Measurements from ENCODE around the gene MRRF. TPM values are rescaled to one million over a fixed set of nuclear protein-coding genes. Genes with fewer than 3 reads are reported as not detected.

Gene MRRF
- total and polyA plus RNA-seq, 2 experiments from 2014 or later = 23.7 to 30.8 TPM

- Histone ChIP-seq H4K20me1 (ENCODE audit: insufficient read depth) (no peaks in the 10 kb centered on the region), H3K4me2 (ENCODE audit: unreplicated experiment) (peak overlapping the region; percentile 85)
- in situ Hi-C loops (cut with MboI) = loop anchor here (10.0 kb wide), 1 partner anchor 252 kb away; the partner anchor contains the start of gene TTLL11
Observed at GRCh38 chr9:122346478-122347347, 82.0 kb downstream of the MRRF start.

GRCh38 chr9:122347348-122348287 is 82.9 kb downstream of the MRRF start:
- no peaks in the 10 kb centered on the region for H3K9me2 ChIP-seq (ENCODE audit: insufficient read depth)
- WGBS, 2 experiments (ENCODE audit: low coverage in 1 of 2, low lambda C conversion rate in 2 of 2, missing lambda C conversion rate in 2 of 2) = 47 to 48% methylated on average over 16 of the region's 16 CpGs
- H3K9me3 ChIP-seq (ENCODE audit: low read depth) = no peaks in the 10 kb centered on the region
- H2AFZ ChIP-seq = peak overlapping the region; percentile 90
- no peaks in the 10 kb centered on the region for H3F3A ChIP-seq (ENCODE audit: insufficient read depth)
- H3K9ac ChIP-seq = peak overlapping the region; percentile 75
- H3K4me1 ChIP-seq (ENCODE audit: insufficient read depth) = no peaks in the 10 kb centered on the region
- no peak overlapping the region for H3K27ac ChIP-seq
- peak; percentile 67 for DNase-seq
- H3K4me2 ChIP-seq (ENCODE audit: unreplicated experiment) = peak overlapping the region; percentile 85
- H3K79me2 ChIP-seq (ENCODE audit: insufficient read depth) = no peaks in the 10 kb centered on the region
- in situ Hi-C loops (cut with MboI) = loop anchor here (10.0 kb wide), 1 partner anchor 253 kb away; the partner anchor contains the start of gene TTLL11
- H3K36me3 ChIP-seq (ENCODE audit: low read depth) = no peaks in the 10 kb centered on the region
- no peaks in the 10 kb centered on the region for H3K27me3 ChIP-seq (replicated peaks; ENCODE audit: insufficient read depth)
- no peak for TF ChIP-seq EZH2phosphoT487 (IDR thresholded peaks at IDR 0.05; ENCODE audit: insufficient read depth, low read depth)
- H4K20me1 ChIP-seq (ENCODE audit: insufficient read depth) = no peaks in the 10 kb centered on the region
- H3K4me3 ChIP-seq = peak overlapping the region; percentile 71

More at GRCh38 chr9:122346478-122347347, 82.0 kb downstream of the MRRF start:
- H3K27ac ChIP-seq = no peak overlapping the region
- no peaks in the 10 kb centered on the region for H3K4me1 ChIP-seq (ENCODE audit: insufficient read depth)
- peak overlapping the region; percentile 90 for H2AFZ ChIP-seq
- DNase-seq = peak; percentile 67
- H3K9ac ChIP-seq = peak overlapping the region; percentile 75
- 10 to 12% methylated on average over 44 to 53 of the region's 90 CpGs for WGBS, 2 experiments (ENCODE audit: low coverage in 1 of 2, low lambda C conversion rate in 2 of 2, missing lambda C conversion rate in 2 of 2)
- TF ChIP-seq EZH2phosphoT487 (IDR thresholded peaks at IDR 0.05; ENCODE audit: insufficient read depth, low read depth) = no peak
- TF ChIP-seq EZH2 (IDR thresholded peaks at IDR 0.05; ENCODE audit: insufficient read depth, poor library complexity, severe bottlenecking) = no peak
- H3K27me3 ChIP-seq (replicated peaks; ENCODE audit: insufficient read depth) = no peaks in the 10 kb centered on the region
- no peaks in the 10 kb centered on the region for H3K9me3 ChIP-seq (ENCODE audit: low read depth)
- H3K79me2 ChIP-seq (ENCODE audit: insufficient read depth) = no peaks in the 10 kb centered on the region
- H3K36me3 ChIP-seq (ENCODE audit: low read depth) = no peaks in the 10 kb centered on the region
- no peaks in the 10 kb centered on the region for H3F3A ChIP-seq (ENCODE audit: insufficient read depth)
- H3K9me2 ChIP-seq (ENCODE audit: insufficient read depth) = no peaks in the 10 kb centered on the region
- peak overlapping the region; percentile 71 for H3K4me3 ChIP-seq

- Histone ChIP-seq H3K4me3 (no peak overlapping the region), H3F3A (ENCODE audit: insufficient read depth) (no peaks in the 10 kb centered on the region), H2AFZ (no peak overlapping the region), H3K9me2 (ENCODE audit: insufficient read depth) (no peaks in the 10 kb centered on the region), H3K79me2 (ENCODE audit: insufficient read depth) (no peaks in the 10 kb centered on the region), H3K27ac (no peak overlapping the region), H3K9me3 (ENCODE audit: low read depth) (no peaks in the 10 kb centered on the region), H3K27me3 (replicated peaks; ENCODE audit: insufficient read depth) (no peaks in the 10 kb centered on the region), H3K9ac (no peak overlapping the region), H3K4me2 (ENCODE audit: unreplicated experiment) (no peak overlapping the region), H3K36me3 (ENCODE audit: low read depth) (no peaks in the 10 kb centered on the region), H4K20me1 (ENCODE audit: insufficient read depth) (no peaks in the 10 kb centered on the region), H3K4me1 (ENCODE audit: insufficient read depth) (no peaks in the 10 kb centered on the region)
- WGBS, 2 experiments (ENCODE audit: low coverage in 1 of 2, low lambda C conversion rate in 2 of 2, missing lambda C conversion rate in 2 of 2) = 87 to 88% methylated on average over 11 to 12 of the region's 12 CpGs
- DNase-seq = no peak
- in situ Hi-C loops (cut with MboI) = loop anchor here (10.0 kb wide), 1 partner anchor 254 kb away; the partner anchor contains the start of gene TTLL11
- TF ChIP-seq EZH2 (IDR thresholded peaks at IDR 0.05; ENCODE audit: insufficient read depth, poor library complexity, severe bottlenecking) (no peak), EZH2phosphoT487 (IDR thresholded peaks at IDR 0.05; ENCODE audit: insufficient read depth, low read depth) (no peak)
Observed at GRCh38 chr9:122348288-122348777, 83.7 kb downstream of the MRRF start.

- H3K4me2 ChIP-seq (ENCODE audit: unreplicated experiment) = no peak overlapping the region
- no peak overlapping the region for H3K9ac ChIP-seq
- H3K4me1 ChIP-seq (ENCODE audit: insufficient read depth) = no peaks in the 10 kb centered on the region
- H3K4me3 ChIP-seq = no peak overlapping the region
- H3K27me3 ChIP-seq (replicated peaks; ENCODE audit: insufficient read depth) = no peaks in the 10 kb centered on the region
- TF ChIP-seq EZH2phosphoT487 (IDR thresholded peaks at IDR 0.05; ENCODE audit: insufficient read depth, low read depth) (no peak), EZH2 (IDR thresholded peaks at IDR 0.05; ENCODE audit: insufficient read depth, poor library complexity, severe bottlenecking) (no peak)
- 88 to 94% methylated on average over 2 of the region's 2 CpGs for WGBS, 2 experiments (ENCODE audit: low coverage in 1 of 2, low lambda C conversion rate in 2 of 2, missing lambda C conversion rate in 2 of 2)
- H3F3A ChIP-seq (ENCODE audit: insufficient read depth) = no peaks in the 10 kb centered on the region
- no peaks in the 10 kb centered on the region for H3K9me2 ChIP-seq (ENCODE audit: insufficient read depth)
- no peaks in the 10 kb centered on the region for H3K9me3 ChIP-seq (ENCODE audit: low read depth)
- H2AFZ ChIP-seq = no peak overlapping the region
- no peak overlapping the region for H3K27ac ChIP-seq
- no peaks in the 10 kb centered on the region for H4K20me1 ChIP-seq (ENCODE audit: insufficient read depth)
- no peaks in the 10 kb centered on the region for H3K79me2 ChIP-seq (ENCODE audit: insufficient read depth)
- in situ Hi-C loops (cut with MboI) = loop anchor here (10.0 kb wide), 1 partner anchor 254 kb away; the partner anchor contains the start of gene TTLL11
- H3K36me3 ChIP-seq (ENCODE audit: low read depth) = no peaks in the 10 kb centered on the region
- no peak for DNase-seq
Observed at GRCh38 chr9:122348791-122349190, 84.1 kb downstream of the MRRF start.
